Measurements from ENCODE around the gene TSPAN16. TPM values are rescaled to one million over a fixed set of nuclear protein-coding genes. Genes with fewer than 3 reads are reported as not detected.

The TSPAN16 gene
- total and polyA plus RNA-seq, 2 donors from 2014 or later = not detected

GRCh38 chr19:11296264-11296663 lies 304 bp downstream of the TSPAN16 start:
- no peaks in the 10 kb centered on the region for H3K9me3 ChIP-seq (ENCODE audit: control insufficient read depth in 2 of 3, insufficient read depth in 1 of 3, low read length in 3 of 3)
- no peak for FAIRE-seq
- H3K4me3 ChIP-seq (ENCODE audit: low read length in 3 of 3) = no peak overlapping the region
- no peak overlapping the region for H3K27ac ChIP-seq (ENCODE audit: low read depth in 2 of 2, low read length in 2 of 2)
- H3K4me1 ChIP-seq (ENCODE audit: control insufficient read depth in 2 of 3, insufficient read depth in 2 of 3, low read depth in 1 of 3, low read length in 3 of 3) = peaks cover 0 to 3% (median 0%) of the 10 kb centered on the region in 3 donors
- no peaks in the 10 kb centered on the region for H3K36me3 ChIP-seq (ENCODE audit: control insufficient read depth in 2 of 3, insufficient read depth in 3 of 3, low read length in 3 of 3)
- intact Hi-C loops (cut with DNase I) = no loop called here
- no peak for TF ChIP-seq CTCF (IDR thresholded peaks at IDR 0.05; ENCODE audit: borderline replicate concordance, extremely low read depth, insufficient read depth)
- no peak overlapping the region for H3K9ac ChIP-seq (ENCODE audit: low read length in 3 of 3)
- DNase-seq = no peak
- no peaks in the 10 kb centered on the region for H3K27me3 ChIP-seq (ENCODE audit: control insufficient read depth, insufficient read depth, low read length)

- DNase-seq = no peak
- H3K27me3 ChIP-seq (ENCODE audit: control insufficient read depth, insufficient read depth, low read length) = no peaks in the 10 kb centered on the region
- no peaks in the 10 kb centered on the region for H3K4me1 ChIP-seq (ENCODE audit: control insufficient read depth in 2 of 3, insufficient read depth in 2 of 3, low read depth in 1 of 3, low read length in 3 of 3)
- no peak overlapping the region for H3K9ac ChIP-seq (ENCODE audit: low read length in 3 of 3)
- H3K9me3 ChIP-seq (ENCODE audit: control insufficient read depth in 2 of 3, insufficient read depth in 1 of 3, low read length in 3 of 3) = no peaks in the 10 kb centered on the region
- no peak for FAIRE-seq
- intact Hi-C loops (cut with DNase I) = no loop called here
- no peak overlapping the region for H3K27ac ChIP-seq (ENCODE audit: low read depth in 2 of 2, low read length in 2 of 2)
- H3K4me3 ChIP-seq (ENCODE audit: low read length in 3 of 3) = no peak overlapping the region
- no peak for TF ChIP-seq CTCF (IDR thresholded peaks at IDR 0.05; ENCODE audit: borderline replicate concordance, extremely low read depth, insufficient read depth)
- no peaks in the 10 kb centered on the region for H3K36me3 ChIP-seq (ENCODE audit: control insufficient read depth in 2 of 3, insufficient read depth in 3 of 3, low read length in 3 of 3)
Observed at GRCh38 chr19:11299946-11300810, 4.2 kb downstream of the TSPAN16 start.

- Histone ChIP-seq H3K9ac (ENCODE audit: low read length in 3 of 3) (no peak overlapping the region), H3K9me3 (ENCODE audit: control insufficient read depth in 2 of 3, insufficient read depth in 1 of 3, low read length in 3 of 3) (no peaks in the 10 kb centered on the region), H3K27ac (ENCODE audit: low read depth in 2 of 2, low read length in 2 of 2) (no peak overlapping the region), H3K36me3 (ENCODE audit: control insufficient read depth in 2 of 3, insufficient read depth in 3 of 3, low read length in 3 of 3) (no peaks in the 10 kb centered on the region), H3K27me3 (ENCODE audit: control insufficient read depth, insufficient read depth, low read length) (no peaks in the 10 kb centered on the region), H3K4me1 (ENCODE audit: control insufficient read depth in 2 of 3, insufficient read depth in 2 of 3, low read depth in 1 of 3, low read length in 3 of 3) (no peaks in the 10 kb centered on the region), H3K4me3 (ENCODE audit: low read length in 3 of 3) (no peak overlapping the region)
- no peak for TF ChIP-seq CTCF (IDR thresholded peaks at IDR 0.05; ENCODE audit: borderline replicate concordance, extremely low read depth, insufficient read depth)
- intact Hi-C loops (cut with DNase I) = no loop called here
- DNase-seq (no peak), FAIRE-seq (no peak)
Observed at GRCh38 chr19:11300811-11301120, 4.8 kb downstream of the TSPAN16 start.
